GM12864 (cell line): ENCODE results near the gene MMP20.

Source experiments
- DNase-seq: peaks from one replicate; pipeline ENCODE4 v3.0.0-alpha.2; 2011; ENCODE audit warnings: low read depth
- H3K4me3 ChIP-seq: 2 replicates; pipeline ENCODE4 v1.5.1; 2011; ENCODE audit warnings: mild to moderate bottlenecking, low read depth, low read length, control low read depth
- TF ChIP-seq, protein P1 (sequence below): IDR thresholded peaks from 2 replicates; pipeline ENCODE4 v1.5.1; 2011; ENCODE audit warnings: low read depth, mild to moderate bottlenecking, moderate library complexity, low read length, control low read depth, inconsistent platforms; ENCODE audit errors: missing control alignments

Gene MMP20

GRCh38 chr11:102625177-102625576 lies at the start of gene MMP20:
Gene MMP20 (minus strand): TSS chr11:102625332. CDS start chr11:102625319, 13 bp downstream.
- H3K4me3 ChIP-seq = no peak within 1 kb of the TSS
- TF ChIP-seq, protein P1, sequence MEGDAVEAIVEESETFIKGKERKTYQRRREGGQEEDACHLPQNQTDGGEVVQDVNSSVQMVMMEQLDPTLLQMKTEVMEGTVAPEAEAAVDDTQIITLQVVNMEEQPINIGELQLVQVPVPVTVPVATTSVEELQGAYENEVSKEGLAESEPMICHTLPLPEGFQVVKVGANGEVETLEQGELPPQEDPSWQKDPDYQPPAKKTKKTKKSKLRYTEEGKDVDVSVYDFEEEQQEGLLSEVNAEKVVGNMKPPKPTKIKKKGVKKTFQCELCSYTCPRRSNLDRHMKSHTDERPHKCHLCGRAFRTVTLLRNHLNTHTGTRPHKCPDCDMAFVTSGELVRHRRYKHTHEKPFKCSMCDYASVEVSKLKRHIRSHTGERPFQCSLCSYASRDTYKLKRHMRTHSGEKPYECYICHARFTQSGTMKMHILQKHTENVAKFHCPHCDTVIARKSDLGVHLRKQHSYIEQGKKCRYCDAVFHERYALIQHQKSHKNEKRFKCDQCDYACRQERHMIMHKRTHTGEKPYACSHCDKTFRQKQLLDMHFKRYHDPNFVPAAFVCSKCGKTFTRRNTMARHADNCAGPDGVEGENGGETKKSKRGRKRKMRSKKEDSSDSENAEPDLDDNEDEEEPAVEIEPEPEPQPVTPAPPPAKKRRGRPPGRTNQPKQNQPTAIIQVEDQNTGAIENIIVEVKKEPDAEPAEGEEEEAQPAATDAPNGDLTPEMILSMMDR = no peak
- DNase-seq = no peak

- H3K4me3 ChIP-seq = no peak overlapping the region
- TF ChIP-seq, protein P1 = no peak
- no peak for DNase-seq
These were observed 44.5 kb upstream of the MMP20 start for GRCh38 chr11:102669664-102670063.

DNA sequence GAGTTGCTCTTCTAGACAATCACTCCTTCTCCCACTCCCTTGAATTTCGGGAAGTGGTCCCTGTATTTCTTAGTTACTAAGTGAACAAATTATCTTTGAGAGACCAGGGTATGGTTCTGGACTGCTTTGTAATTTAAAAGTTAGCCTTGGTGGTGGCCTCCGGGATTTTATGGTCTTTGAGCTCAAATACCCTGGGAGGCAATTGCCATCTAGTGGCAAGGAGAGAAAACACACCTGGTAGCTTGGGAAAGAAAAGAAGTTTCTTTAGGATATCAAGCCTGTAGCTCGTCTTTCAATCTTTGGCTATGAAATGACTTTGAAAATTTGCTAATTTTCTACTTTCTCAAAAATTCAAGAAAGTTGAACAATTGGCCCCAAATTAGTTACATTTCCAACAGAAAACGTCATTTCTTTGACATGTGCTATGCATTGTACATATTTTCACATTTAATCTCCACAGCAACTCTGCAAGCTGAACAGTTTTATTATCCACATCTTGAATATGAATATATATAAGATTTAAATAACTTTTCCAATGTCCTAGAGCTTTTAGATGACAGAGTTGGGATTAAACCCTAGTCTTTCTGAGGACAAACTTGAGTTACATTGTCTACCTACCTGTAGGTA lies 41.3 kb upstream of the MMP20 start:
- no peak for DNase-seq
- no peak overlapping the region for H3K4me3 ChIP-seq
- TF ChIP-seq, protein P1 = peak; percentile 82

DNA sequence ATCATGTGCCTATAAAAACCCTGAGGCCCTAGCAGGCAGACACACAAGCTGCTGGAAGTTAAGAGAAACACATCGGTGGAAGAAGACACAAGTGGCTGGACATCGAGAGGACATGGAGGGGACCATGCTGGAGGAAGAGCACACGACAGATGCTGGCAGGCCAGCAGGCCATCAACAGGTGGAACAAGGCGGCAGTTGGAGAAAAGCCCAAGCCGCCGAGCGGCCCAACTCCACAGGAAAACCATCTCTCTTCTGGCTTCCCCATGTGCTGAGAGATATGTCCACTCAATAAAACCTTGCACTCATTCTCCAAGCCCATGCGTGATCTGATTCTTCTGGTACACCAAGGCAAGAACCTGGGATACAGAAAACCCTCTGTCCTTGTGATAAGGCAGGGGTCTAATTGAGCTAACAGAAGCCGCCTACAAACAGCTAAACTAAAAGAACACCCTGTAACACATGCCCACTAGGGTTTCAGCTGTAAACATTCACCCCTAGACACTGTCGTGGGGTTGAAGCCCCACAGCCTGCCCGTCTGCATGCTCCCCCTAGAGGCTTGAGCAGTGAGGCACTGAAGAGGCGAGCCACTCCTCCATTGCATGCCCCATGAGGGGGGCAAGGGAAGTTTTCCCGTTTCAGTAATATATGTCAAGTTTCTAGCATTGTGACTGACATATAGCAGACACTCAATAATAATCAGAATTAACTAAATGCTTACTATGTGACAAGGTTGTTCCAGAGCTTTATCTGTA lies 39.0 kb upstream of the MMP20 start:
- H3K4me3 ChIP-seq = no peak overlapping the region
- TF ChIP-seq, protein P1 = peak; percentile 65
- no peak for DNase-seq

DNA sequence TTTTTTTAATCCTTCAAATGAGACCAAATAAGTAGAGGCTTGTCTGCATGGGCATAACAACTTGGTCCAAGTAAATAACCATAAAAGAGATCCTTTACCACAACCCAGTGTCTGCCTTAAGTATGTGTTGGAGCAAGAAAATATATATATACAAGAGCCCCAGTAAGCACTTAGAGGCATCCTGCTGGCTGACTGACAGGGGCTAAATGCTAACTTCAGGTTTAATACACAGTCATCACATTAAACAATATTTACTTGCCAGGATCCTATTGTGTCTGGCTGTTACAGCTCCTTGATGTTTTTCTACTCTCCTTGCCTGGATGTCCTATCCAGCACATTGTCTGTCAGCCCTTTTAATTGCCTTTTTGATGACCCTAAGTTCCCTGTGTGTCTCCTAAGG lies 37.5 kb upstream of the MMP20 start:
- DNase-seq = no peak
- TF ChIP-seq, protein P1 = no peak

GRCh38 chr11:102661040-102661439 lies 35.9 kb upstream of the MMP20 start:
- H3K4me3 ChIP-seq = no peak overlapping the region
- no peak for DNase-seq
- TF ChIP-seq, protein P1 = no peak

More for the DNA sequence above, 37.5 kb upstream of the MMP20 start:
- H3K4me3 ChIP-seq = no peak overlapping the region
